ENCODE results near the gene SMIM20.

The SMIM20 gene

DNA sequence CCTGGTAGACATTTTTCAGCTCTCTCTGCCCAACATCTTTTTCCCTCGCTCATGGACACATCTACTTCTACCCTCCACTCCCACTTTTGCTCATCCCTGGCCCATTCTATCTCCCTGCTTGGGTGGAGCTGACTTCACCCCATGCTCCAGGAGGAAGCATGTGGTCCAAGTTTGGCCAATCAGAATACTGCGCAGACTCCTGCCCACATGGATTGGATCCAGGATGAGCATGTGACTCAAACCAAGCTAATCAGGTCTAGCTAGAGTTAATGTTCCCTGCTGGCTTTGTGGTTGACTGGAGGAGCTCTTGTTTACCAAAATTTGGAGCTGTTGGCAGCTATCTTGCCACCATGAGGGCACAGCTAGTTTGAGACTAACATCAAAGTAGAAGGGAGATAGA, 22.7 kb downstream of the SMIM20 start:
- H3K9me3 Mint-ChIP-seq: peaks cover 5% of the 10 kb centered on the region
- H3K27me3 Mint-ChIP-seq (ENCODE audit: low read depth): no peaks in the 10 kb centered on the region
- no peak overlapping the region for H3K27ac Mint-ChIP-seq
- no peak for TF ChIP-seq CTCF (IDR thresholded peaks at IDR 0.05; ENCODE audit: unreplicated experiment in 3 of 3)
- H3K36me3 Mint-ChIP-seq (ENCODE audit: low read depth): no peaks in the 10 kb centered on the region
- H3K4me3 Mint-ChIP-seq: no peak overlapping the region
- peaks cover 19% of the 10 kb centered on the region for H3K4me1 Mint-ChIP-seq

DNA sequence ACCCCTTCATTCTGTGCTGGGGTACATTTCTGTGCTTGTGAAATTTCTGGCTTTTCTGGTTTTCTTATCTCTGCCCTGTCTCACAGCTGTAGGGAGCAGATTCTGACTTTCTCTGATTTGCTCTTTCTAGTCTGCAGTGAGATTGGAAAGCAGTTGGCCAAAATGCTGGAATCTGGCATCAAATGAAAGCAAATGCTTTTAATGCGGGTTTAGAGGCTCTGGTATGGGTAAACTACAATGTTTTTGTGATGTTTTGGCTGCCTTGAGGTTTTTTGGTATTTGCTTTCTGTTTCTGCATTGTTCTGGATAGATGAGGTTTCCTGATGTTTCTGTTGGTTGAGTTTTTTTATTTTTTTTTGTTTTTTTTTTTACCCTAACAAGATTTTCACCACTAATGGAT, 23.8 kb downstream of the SMIM20 start:
- Mint-ChIP-seq H3K4me3 (no peak overlapping the region), H3K9me3 (peaks cover 5% of the 10 kb centered on the region)

GRCh38 chr4:25938366-25938765, 24.3 kb downstream of the SMIM20 start:
- Mint-ChIP-seq H3K4me1 (peaks cover 17% of the 10 kb centered on the region), H3K36me3 (ENCODE audit: low read depth) (no peaks in the 10 kb centered on the region), H3K9me3 (peaks cover 5% of the 10 kb centered on the region), H3K27ac (peak overlapping the region in 1 of 3 experiments; percentile 76), H3K27me3 (ENCODE audit: low read depth) (no peaks in the 10 kb centered on the region), H3K4me3 (no peak overlapping the region)
- TF ChIP-seq CTCF (IDR thresholded peaks at IDR 0.05; ENCODE audit: unreplicated experiment in 3 of 3): no peak

More for the DNA sequence above, 23.8 kb downstream of the SMIM20 start:
- no peaks in the 10 kb centered on the region for H3K27me3 Mint-ChIP-seq (ENCODE audit: low read depth)
- H3K4me1 Mint-ChIP-seq: peaks cover 17% of the 10 kb centered on the region
- TF ChIP-seq CTCF (IDR thresholded peaks at IDR 0.05; ENCODE audit: unreplicated experiment in 3 of 3): no peak
- no peaks in the 10 kb centered on the region for H3K36me3 Mint-ChIP-seq (ENCODE audit: low read depth)
- H3K27ac Mint-ChIP-seq: peak overlapping the region in 2 of 3 experiments; percentile 12 to 76

- H3K4me3 Mint-ChIP-seq: no peak overlapping the region
- H3K27me3 Mint-ChIP-seq (ENCODE audit: low read depth): no peaks in the 10 kb centered on the region
- H3K4me1 Mint-ChIP-seq: peaks cover 17% of the 10 kb centered on the region
- TF ChIP-seq CTCF (IDR thresholded peaks at IDR 0.05; ENCODE audit: unreplicated experiment in 3 of 3): no peak
- H3K36me3 Mint-ChIP-seq (ENCODE audit: low read depth): no peaks in the 10 kb centered on the region
- peak overlapping the region in 2 of 3 experiments; percentile 15 to 76 for H3K27ac Mint-ChIP-seq
- H3K9me3 Mint-ChIP-seq: peaks cover 5% of the 10 kb centered on the region
Observed at GRCh38 chr4:25938787-25939186, 24.8 kb downstream of the SMIM20 start.

GRCh38 chr4:25939330-25939729, 25.3 kb downstream of the SMIM20 start:
- H3K9me3 Mint-ChIP-seq: peaks cover 5% of the 10 kb centered on the region
- H3K27me3 Mint-ChIP-seq (ENCODE audit: low read depth): no peaks in the 10 kb centered on the region
- TF ChIP-seq CTCF (IDR thresholded peaks at IDR 0.05; ENCODE audit: unreplicated experiment in 3 of 3): no peak
- H3K36me3 Mint-ChIP-seq (ENCODE audit: low read depth): no peaks in the 10 kb centered on the region
- no peak overlapping the region for H3K4me3 Mint-ChIP-seq
- peaks cover 17% of the 10 kb centered on the region for H3K4me1 Mint-ChIP-seq
- H3K27ac Mint-ChIP-seq: no peak overlapping the region

DNA sequence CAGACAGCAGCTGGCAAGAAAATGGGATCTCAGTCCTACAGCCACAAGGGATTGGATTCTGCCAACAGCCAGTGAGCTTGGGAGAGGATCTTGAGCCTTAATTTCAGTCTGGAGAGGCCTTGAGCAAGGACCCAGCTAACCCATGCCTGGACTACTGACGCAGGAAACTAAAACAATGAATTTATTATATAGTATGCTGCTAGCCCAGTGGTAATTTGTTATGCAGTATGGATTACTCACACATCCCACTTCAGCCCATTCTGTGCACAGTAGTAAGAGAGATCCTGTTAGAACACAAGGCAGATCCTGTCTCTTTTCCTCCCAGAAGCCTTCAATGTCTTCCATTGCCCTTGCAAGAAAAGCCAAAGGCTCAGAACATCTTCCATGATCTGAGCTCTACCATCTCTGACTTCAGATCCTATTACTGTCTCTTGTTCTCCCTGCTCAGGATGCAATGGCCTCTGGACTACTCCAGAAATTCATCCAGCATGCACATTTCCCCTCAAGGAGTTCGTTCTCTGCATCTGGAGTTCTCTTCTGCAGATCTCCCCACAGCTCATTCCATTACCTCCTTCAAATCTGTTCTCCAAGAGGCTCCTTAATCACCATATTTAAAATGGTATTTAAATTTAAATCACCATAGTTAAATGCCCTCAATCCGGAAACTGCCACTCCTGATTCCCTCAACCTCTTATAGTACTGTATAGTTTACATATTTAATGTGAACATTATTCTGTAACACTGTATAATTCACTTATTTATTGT, 27.6 kb downstream of the SMIM20 start:
- peaks cover 17% of the 10 kb centered on the region for H3K4me1 Mint-ChIP-seq
- H3K9me3 Mint-ChIP-seq: peaks cover 5% of the 10 kb centered on the region
- H3K27me3 Mint-ChIP-seq (ENCODE audit: low read depth): no peaks in the 10 kb centered on the region
- H3K4me3 Mint-ChIP-seq: no peak overlapping the region
- no peak for TF ChIP-seq CTCF (IDR thresholded peaks at IDR 0.05; ENCODE audit: unreplicated experiment in 3 of 3)
- no peak overlapping the region for H3K27ac Mint-ChIP-seq
- no peaks in the 10 kb centered on the region for H3K36me3 Mint-ChIP-seq (ENCODE audit: low read depth)
